HepG2 (cell line): Measurements from ENCODE around the gene CDR2L. TPM values are rescaled to one million over a fixed set of nuclear protein-coding genes. Genes with fewer than 3 reads are reported as not detected.

Source experiments
- CTCF ChIP-seq: sonication (generic); formaldehyde crosslinking; IDR thresholded peaks from 2 replicates; pipeline ENCODE4 v1.5.0; 2020; ENCODE audit warnings: mild to moderate bottlenecking, missing genetic modification reagents, moderate library complexity
- EED ChIP-seq: sonication (generic); formaldehyde crosslinking; IDR thresholded peaks from 2 replicates; pipeline ENCODE4 v1.5.0; 2020; ENCODE audit warnings: mild to moderate bottlenecking, missing genetic modification reagents
- FOSL2 ChIP-seq: sonication (generic); formaldehyde crosslinking; IDR thresholded peaks from 2 replicates; pipeline ENCODE4 v1.4.0; 2020; ENCODE audit warnings: missing genetic modification reagents
- HMGXB3 ChIP-seq: sonication (generic); formaldehyde crosslinking; IDR thresholded peaks from 2 replicates; pipeline ENCODE4 v1.4.0; 2020; ENCODE audit warnings: missing genetic modification reagents, borderline replicate concordance
- HNF1B ChIP-seq: sonication (generic); formaldehyde crosslinking; IDR thresholded peaks from 2 replicates; pipeline ENCODE4 v1.5.1; 2020; ENCODE audit warnings: mild to moderate bottlenecking, moderate library complexity, missing genetic modification reagents
- KMT2A ChIP-seq: sonication (generic); formaldehyde crosslinking; IDR thresholded peaks from 2 replicates; pipeline ENCODE4 v1.4.0; 2020; ENCODE audit warnings: missing genetic modification reagents
- MAF1 ChIP-seq: sonication (generic); formaldehyde crosslinking; IDR thresholded peaks from 2 replicates; pipeline ENCODE4 v1.5.0; 2020; ENCODE audit warnings: missing genetic modification reagents, borderline replicate concordance
- PAX8 ChIP-seq: sonication (generic); formaldehyde crosslinking; IDR thresholded peaks from 2 replicates; pipeline ENCODE4 v1.8.0; 2022; ENCODE audit warnings: mild to moderate bottlenecking, missing genetic modification reagents, borderline replicate concordance
- PRPF4 ChIP-seq: fragments of 200-400 bp; formaldehyde crosslinking; IDR thresholded peaks from 2 replicates; pipeline ENCODE4 v1.6.1; 2016; ENCODE audit warnings: low read length, low read depth; ENCODE audit not compliant: poor library complexity, severe bottlenecking
- RBFOX2 ChIP-seq: fragments of 200-400 bp; formaldehyde crosslinking; IDR thresholded peaks from 2 replicates; pipeline ENCODE4 v1.6.1; 2017; ENCODE audit warnings: low read depth, mild to moderate bottlenecking, low read length
- SMC3 ChIP-seq: IDR thresholded peaks from 2 replicates; pipeline ENCODE4 v1.6.1; 2011; ENCODE audit warnings: low read length, improper control_type of control experiment
- ZBTB7B ChIP-seq: sonication (generic); formaldehyde crosslinking; IDR thresholded peaks from 2 replicates; pipeline ENCODE4 v1.4.0; 2020; ENCODE audit warnings: missing genetic modification reagents
- ZNF101 ChIP-seq: sonication (generic); formaldehyde crosslinking; IDR thresholded peaks from 2 replicates; pipeline ENCODE4 v1.4.0; 2020; ENCODE audit warnings: mild to moderate bottlenecking, low read depth, missing genetic modification reagents, borderline replicate concordance
- ZNF274 ChIP-seq: sonication (generic); formaldehyde crosslinking; IDR thresholded peaks from 2 replicates; pipeline ENCODE4 v1.5.1; 2020; ENCODE audit warnings: mild to moderate bottlenecking, missing genetic modification reagents
- ZNF280D ChIP-seq: sonication (generic); formaldehyde crosslinking; IDR thresholded peaks from 2 replicates; pipeline ENCODE4 v1.5.1; 2020; ENCODE audit warnings: mild to moderate bottlenecking, missing genetic modification reagents
- ZNF709 ChIP-seq: sonication (generic); formaldehyde crosslinking; IDR thresholded peaks from 2 replicates; pipeline ENCODE4 v1.5.0; 2020; ENCODE audit warnings: mild to moderate bottlenecking, missing genetic modification reagents
- ZNF747 ChIP-seq: sonication (generic); formaldehyde crosslinking; IDR thresholded peaks from 2 replicates; pipeline ENCODE4 v1.8.1; 2023; ENCODE audit warnings: missing genetic modification reagents, mild to moderate bottlenecking, borderline replicate concordance
- ZNF883 ChIP-seq: sonication (generic); formaldehyde crosslinking; IDR thresholded peaks from 2 replicates; pipeline ENCODE4 v1.5.1; 2020; ENCODE audit warnings: mild to moderate bottlenecking, missing genetic modification reagents; ENCODE audit errors: not compliant biosample characterization
- polyA plus RNA-seq, 8 experiments: library from polyadenylated mRNA; depleted of rRNA in 3 of 8; stranded (reverse) in 7 of 8; unstranded in 1 of 8; fragments of >200 nt; fragmentation: Illumina TruSeq in 4 of 8; extraction: Trizol in 4 of 8; gene quantifications; 2 replicates each; pipeline versions ENCODE4 v1.2.1 to v1.2.3, GENCODE V29; 2011 to 2016; ENCODE audit warnings: low read depth in 4 of 8, missing spikeins in 1 of 8, mixed read lengths in 1 of 8; ENCODE audit not compliant: insufficient read depth in 1 of 8
- total RNA-seq, 5 experiments: library from RNA; depleted of rRNA; stranded (reverse); fragments of >200 nt; fragmentation: Illumina TruSeq; extraction: Trizol; gene quantifications; 2 replicates each; pipeline ENCODE4 v1.2.3, GENCODE V29; 2016; ENCODE audit warnings: low read depth in 1 of 5

CDR2L gene
- total and polyA plus RNA-seq, 2 of the 13 experiments (the other 11 are each of a cell fraction or from before 2014, with no cell fraction given): 1.9 to 2.1 TPM

GRCh38 chr17:74961657-74962350 lies 25.6 kb upstream of the CDR2L start (continued):
- TF ChIP-seq HMGXB3 (CRISPR knock-in tag) (peak; percentile 63; the same call in 1 of the 2 replicates), RBFOX2 (no peak), KMT2A (CRISPR knock-in tag) (no peak), FOSL2 (CRISPR knock-in tag) (0 out of 2 replicates have a peak, but pooled peaks have one; percentile 18), CTCF (CRISPR knock-in tag) (peak; percentile 93), PRPF4 (no peak), ZNF709 (CRISPR knock-in tag) (0 out of 2 replicates have a peak, but pooled peaks have one; percentile 31), ZNF274 (0 out of 2 replicates have a peak, but pooled peaks have one; percentile 36), ZNF747 (CRISPR knock-in tag) (no peak), SMC3 (peak; percentile 95), PAX8 (no peak), MAF1 (peak; percentile 61; the same call in 1 of the 2 replicates), ZNF883 (CRISPR knock-in tag) (peak; percentile 77), ZNF101 (CRISPR knock-in tag) (no peak), EED (CRISPR knock-in tag) (peak; percentile 33; the same call in 1 of the 2 replicates), ZNF280D (CRISPR knock-in tag) (0 out of 2 replicates have a peak, but pooled peaks have one; percentile 54), ZBTB7B (CRISPR knock-in tag) (0 out of 2 replicates have a peak, but pooled peaks have one; percentile 25), HNF1B (CRISPR knock-in tag) (0 out of 2 replicates have a peak, but pooled peaks have one; percentile 27)
